Stimulated activated CD8-positive, alpha-beta memory T cell treated with anti-CD3 and anti-CD28 coated beads, Interleukin-4, amount 100 ng/mL, for 1 hour (primary cell): Measurements from ENCODE around the gene KIF26A.
"Not testable (repeated sequence)": the region's sequence is repeated elsewhere in the genome, so short reads cannot be mapped to it uniquely, and the experiment has no call there.

Experiments
- DNase-seq, 2 donors: peaks; one replicate each; pipeline ENCODE4 v3.0.0-alpha.2; 2020; ENCODE audit warnings: low read depth in 2 of 2, low spot score in 1 of 2

Gene KIF26A

GRCh38 chr14:104220215-104221070 is 82.1 kb downstream of the KIF26A start:
- DNase-seq, result no peak

- no peak for DNase-seq
Observed at GRCh38 chr14:104221071-104221625, 82.8 kb downstream of the KIF26A start.

GRCh38 chr14:104221636-104222369 is 83.4 kb downstream of the KIF26A start:
- DNase-seq, result no peak

GRCh38 chr14:104222396-104223036 is 84.1 kb downstream of the KIF26A start:
- DNase-seq, result no peak

GRCh38 chr14:104223101-104224041 is 85.0 kb downstream of the KIF26A start:
- DNase-seq, result no peak

GRCh38 chr14:104224131-104224505 is 85.7 kb downstream of the KIF26A start:
- DNase-seq, result no peak

GRCh38 chr14:104224506-104225277 is 86.3 kb downstream of the KIF26A start:
- DNase-seq, result no peak

- not testable (repeated sequence) for DNase-seq
Observed at GRCh38 chr14:104225278-104226190, 87.1 kb downstream of the KIF26A start.

GRCh38 chr14:104226421-104227383 is 88.3 kb downstream of the KIF26A start:
- DNase-seq, result no peak

GRCh38 chr14:104227806-104228205 is 89.4 kb downstream of the KIF26A start:
- DNase-seq, result no peak

- no peak for DNase-seq
Observed at GRCh38 chr14:104228221-104228620, 89.8 kb downstream of the KIF26A start.

- no peak for DNase-seq
Observed at GRCh38 chr14:104228716-104229533, 90.5 kb downstream of the KIF26A start.

- no peak for DNase-seq
Observed at GRCh38 chr14:104229534-104230055, 91.2 kb downstream of the KIF26A start.

- DNase-seq, result no peak
Observed at GRCh38 chr14:104230119-104230815, 91.9 kb downstream of the KIF26A start.
